Naive thymus-derived CD4-positive, alpha-beta T cell (primary cell): ENCODE results near the gene DYSF. TPM values are rescaled to one million over a fixed set of nuclear protein-coding genes. Genes with fewer than 3 reads are reported as not detected.
A peak's percentile ranks its signal among the peaks of the same experiment; 100 is the strongest.

Experiments used
- ATAC-seq: fragments of 150-1000 bp; cut with Tn5 transposase; 2 replicates; pipeline ENCODE4 v1.10.0; 2021; ENCODE audit warnings: mild to moderate bottlenecking, moderate library complexity
- CTCF ChIA-PET: fragments of 350-600 bp; sonication (Branson Sonifier 250); formaldehyde crosslinking; loops from one replicate; lab custom pipeline; 2021; ENCODE audit warnings: antibody characterized with exemption; lab: Charles Lee
- POLR2A ChIA-PET: fragments of 350-600 bp; sonication (Branson Sonifier 250); formaldehyde crosslinking; loops from one replicate; lab custom pipeline; 2021; ENCODE audit warnings: antibody characterized with exemption, inconsistent platforms; lab: Charles Lee
- DNase-seq, 9 donors: peaks; one replicate each; pipeline versions ENCODE4 v3.0.0 to v3.0.0-alpha.2; 2020 to 2022; ENCODE audit warnings: mixed read lengths in 1 of 9
- H3K27ac ChIP-seq: one replicate; pipeline ENCODE4 v1.7.0; 2013; ENCODE audit warnings: mild to moderate bottlenecking, low read depth, low read length, moderate library complexity
- H3K27me3 ChIP-seq, 2 donors: one replicate each; pipeline ENCODE4 v1.7.0; 2013; ENCODE audit warnings: low read length in 2 of 2, mild to moderate bottlenecking in 2 of 2, moderate library complexity in 2 of 2; ENCODE audit not compliant: control insufficient read depth in 2 of 2, insufficient read depth in 2 of 2
- H3K36me3 ChIP-seq, 3 experiments: 1 replicate in 2 of 3; 2 replicates in 1 of 3; pipeline ENCODE4 v1.7.0; 2013; ENCODE audit warnings: low read length in 3 of 3, mild to moderate bottlenecking in 3 of 3, moderate library complexity in 1 of 3; ENCODE audit not compliant: insufficient read depth in 3 of 3, control insufficient read depth in 2 of 3
- H3K4me1 ChIP-seq, 2 donors: one replicate each; pipeline ENCODE4 v1.7.0; 2013; ENCODE audit warnings: low read length in 2 of 2, mild to moderate bottlenecking in 2 of 2, moderate library complexity in 1 of 2; ENCODE audit not compliant: control insufficient read depth in 2 of 2, insufficient read depth in 2 of 2
- H3K4me3 ChIP-seq: 2 replicates; pipeline ENCODE4 v1.7.0; 2013; ENCODE audit warnings: mild to moderate bottlenecking, low read length
- H3K9me3 ChIP-seq, 3 experiments: 1 replicate in 2 of 3; 2 replicates in 1 of 3; pipeline ENCODE4 v1.7.0; 2013; ENCODE audit warnings: low read length in 3 of 3; ENCODE audit not compliant: control insufficient read depth in 2 of 3
- H3K27ac Mint-ChIP-seq, 9 donors: one replicate each; pipeline ENCODE4 v1.8.0; 2020 to 2022; ENCODE audit warnings: mixed read lengths in 9 of 9, mild to moderate bottlenecking in 8 of 9, moderate library complexity in 5 of 9, inconsistent platforms in 2 of 9
- H3K27me3 Mint-ChIP-seq, 5 donors: one replicate each; pipeline ENCODE4 v1.8.0; 2021 to 2022; ENCODE audit warnings: mixed read lengths in 5 of 5, mild to moderate bottlenecking in 1 of 5
- H3K36me3 Mint-ChIP-seq, 5 donors: one replicate each; pipeline ENCODE4 v1.8.0; 2020 to 2022; ENCODE audit warnings: mixed read lengths in 5 of 5, mild to moderate bottlenecking in 3 of 5, inconsistent platforms in 1 of 5
- H3K4me1 Mint-ChIP-seq, 7 donors: one replicate each; pipeline ENCODE4 v1.8.0; 2020 to 2022; ENCODE audit warnings: mixed read lengths in 7 of 7, mild to moderate bottlenecking in 3 of 7, inconsistent platforms in 1 of 7
- H3K4me3 Mint-ChIP-seq, 10 donors: one replicate each; pipeline ENCODE4 v1.8.0; 2020 to 2022; ENCODE audit warnings: mild to moderate bottlenecking in 10 of 10, mixed read lengths in 10 of 10, moderate library complexity in 6 of 10, inconsistent platforms in 2 of 10
- H3K9me3 Mint-ChIP-seq, 11 donors: one replicate each; pipeline ENCODE4 v1.8.0; 2020 to 2022; ENCODE audit warnings: mixed read lengths in 11 of 11, mild to moderate bottlenecking in 4 of 11, inconsistent platforms in 1 of 11, moderate library complexity in 1 of 11
- intact Hi-C, 2 donors: fragments of 100-400 bp; cut with micrococcal nuclease; formaldehyde crosslinking; loops; one replicate each; pipeline ENCODE4 v1.15.1; 2023
- polyA plus RNA-seq, 2 donors: library from polyadenylated mRNA; unstranded; fragments of 300-500 nt; fragmentation: Illumina TruSeq; gene quantifications; one replicate each; pipeline ENCODE4 v1.2.3, GENCODE V29; 2021
- total RNA-seq, 6 experiments: library from RNA in 5 of 6; stranded (reverse) in 5 of 6; gene quantifications; 1 replicate in 5 of 6; 2 replicates in 1 of 6; pipeline ENCODE4 v1.2.3 and lab custom pipeline; 2021 to 2026

DYSF gene
- total and polyA plus RNA-seq, 7 experiments from 2014 or later, result 0.14 to 28.2 (median 0.32) TPM; not detected in 2

GRCh38 chr2:71446505-71446904 is 6.9 kb upstream of the DYSF start:
- Mint-ChIP-seq H3K27me3 (peaks cover 0 to 11% (median 6%) of the 10 kb centered on the region in 5 donors), H3K4me3 (no peak overlapping the region), H3K4me1 (peaks cover 0 to 12% (median 0%) of the 10 kb centered on the region in 7 donors), H3K9me3 (no peaks in the 10 kb centered on the region), H3K36me3 (peaks cover 0 to 9% (median under 1%) of the 10 kb centered on the region in 5 donors), H3K27ac (no peak overlapping the region)
- no peak for DNase-seq
- no peaks in the 10 kb centered on the region for H3K9me3 ChIP-seq
- no peak for ATAC-seq
- CTCF ChIA-PET, result no interaction called here
- no peaks in the 10 kb centered on the region for H3K27me3 ChIP-seq
- intact Hi-C loops, result no loop called here
- no peak overlapping the region for H3K27ac ChIP-seq
- no peak overlapping the region for H3K4me3 ChIP-seq
- peaks cover 0 to 11% of the 10 kb centered on the region in 2 donors for H3K4me1 ChIP-seq
- POLR2A ChIA-PET, result no interaction called here
- no peaks in the 10 kb centered on the region for H3K36me3 ChIP-seq

GRCh38 chr2:71449343-71449742 is 4.0 kb upstream of the DYSF start:
- intact Hi-C loops, result no loop called here
- Histone ChIP-seq H3K27ac (no peak overlapping the region), H3K27me3 (no peaks in the 10 kb centered on the region), H3K36me3 (no peaks in the 10 kb centered on the region), H3K4me3 (no peak overlapping the region), H3K9me3 (no peaks in the 10 kb centered on the region), H3K4me1 (peaks cover 7 to 11% of the 10 kb centered on the region in 2 donors)
- DNase-seq (no peak), ATAC-seq (peak; percentile 30)
- Mint-ChIP-seq H3K9me3 (no peaks in the 10 kb centered on the region), H3K36me3 (peaks cover 0 to 4% (median 0%) of the 10 kb centered on the region in 5 donors), H3K4me3 (no peak overlapping the region), H3K27me3 (peaks cover 1 to 33% (median 18%) of the 10 kb centered on the region in 5 donors), H3K4me1 (peaks cover 9 to 32% (median 18%) of the 10 kb centered on the region in 7 donors), H3K27ac (no peak overlapping the region)
- ChIA-PET POLR2A (no interaction called here), CTCF (no interaction called here)

GRCh38 chr2:71451705-71452104 is 1.7 kb upstream of the DYSF start:
- no peaks in the 10 kb centered on the region for H3K9me3 Mint-ChIP-seq
- H3K27me3 Mint-ChIP-seq, result peaks cover 25 to 48% (median 41%) of the 10 kb centered on the region in 5 donors
- Histone ChIP-seq H3K4me1 (peaks cover 7 to 11% of the 10 kb centered on the region in 2 donors), H3K27me3 (no peaks in the 10 kb centered on the region), H3K27ac (no peak overlapping the region), H3K36me3 (no peaks in the 10 kb centered on the region), H3K4me3 (no peak overlapping the region), H3K9me3 (no peaks in the 10 kb centered on the region)
- peaks cover 9 to 40% (median 24%) of the 10 kb centered on the region in 7 donors for H3K4me1 Mint-ChIP-seq
- DNase-seq (no peak), ATAC-seq (no peak)
- intact Hi-C loops, result no loop called here
- ChIA-PET CTCF (no interaction called here), POLR2A (no interaction called here)
- peak overlapping the region in 1 of 9 donors; percentile 32 for H3K27ac Mint-ChIP-seq
- H3K4me3 Mint-ChIP-seq, result no peak overlapping the region
- peaks cover 0 to 4% (median 0%) of the 10 kb centered on the region in 5 donors for H3K36me3 Mint-ChIP-seq

GRCh38 chr2:71452565-71452964 is 796 bp upstream of the DYSF start:
- no peak overlapping the region for H3K27ac ChIP-seq
- H3K4me1 ChIP-seq, result peaks cover 7 to 11% of the 10 kb centered on the region in 2 donors
- Mint-ChIP-seq H3K9me3 (no peaks in the 10 kb centered on the region), H3K4me1 (peaks cover 9 to 40% (median 24%) of the 10 kb centered on the region in 7 donors), H3K27me3 (peaks cover 27 to 50% (median 43%) of the 10 kb centered on the region in 5 donors), H3K27ac (no peak overlapping the region), H3K36me3 (peaks cover 0 to 4% (median 0%) of the 10 kb centered on the region in 5 donors), H3K4me3 (peak overlapping the region in 6 of 10 donors; percentile 61 to 80 (median 77))
- no peaks in the 10 kb centered on the region for H3K36me3 ChIP-seq
- POLR2A ChIA-PET, result no interaction called here
- intact Hi-C loops, result no loop called here
- no peaks in the 10 kb centered on the region for H3K27me3 ChIP-seq
- CTCF ChIA-PET, result no interaction called here
- ATAC-seq (peak; percentile 55), DNase-seq (no peak)
- no peaks in the 10 kb centered on the region for H3K9me3 ChIP-seq
- no peak overlapping the region for H3K4me3 ChIP-seq

GRCh38 chr2:71454221-71455010 is 1.1 kb downstream of the DYSF start:
- Histone ChIP-seq H3K27me3 (no peaks in the 10 kb centered on the region), H3K36me3 (no peaks in the 10 kb centered on the region), H3K9me3 (no peaks in the 10 kb centered on the region), H3K4me3 (peak overlapping the region; percentile 20), H3K27ac (no peak overlapping the region), H3K4me1 (peaks cover 6 to 7% of the 10 kb centered on the region in 2 donors)
- Mint-ChIP-seq H3K27me3 (peaks cover 27 to 53% (median 43%) of the 10 kb centered on the region in 5 donors), H3K36me3 (peaks cover 0 to 4% (median 0%) of the 10 kb centered on the region in 5 donors), H3K9me3 (no peaks in the 10 kb centered on the region), H3K27ac (no peak overlapping the region), H3K4me1 (peaks cover 9 to 34% (median 23%) of the 10 kb centered on the region in 7 donors), H3K4me3 (peak overlapping the region in 8 of 10 donors; percentile 9 to 80 (median 65))
- ATAC-seq, result no peak
- CTCF ChIA-PET, result no interaction called here
- POLR2A ChIA-PET, result no interaction called here
- no peak for DNase-seq
- intact Hi-C loops, result no loop called here

GRCh38 chr2:71455011-71455740 is 1.8 kb downstream of the DYSF start:
- peaks cover 0 to 4% (median 0%) of the 10 kb centered on the region in 5 donors for H3K36me3 Mint-ChIP-seq
- Histone ChIP-seq H3K27me3 (no peaks in the 10 kb centered on the region), H3K4me3 (no peak overlapping the region), H3K9me3 (no peaks in the 10 kb centered on the region), H3K4me1 (peaks cover 0 to 7% of the 10 kb centered on the region in 2 donors), H3K27ac (no peak overlapping the region), H3K36me3 (no peaks in the 10 kb centered on the region)
- peaks cover 27 to 53% (median 44%) of the 10 kb centered on the region in 5 donors for H3K27me3 Mint-ChIP-seq
- peak overlapping the region in 3 of 10 donors; percentile 59 to 80 (median 78) for H3K4me3 Mint-ChIP-seq
- no peak for DNase-seq
- no peak for ATAC-seq
- ChIA-PET POLR2A (no interaction called here), CTCF (no interaction called here)
- peaks cover 9 to 33% (median 23%) of the 10 kb centered on the region in 7 donors for H3K4me1 Mint-ChIP-seq
- H3K9me3 Mint-ChIP-seq, result no peaks in the 10 kb centered on the region
- H3K27ac Mint-ChIP-seq, result no peak overlapping the region
- intact Hi-C loops, result no loop called here
